DMS153 (cell line): ENCODE measurements around the gene LRRC4.
A peak's percentile ranks its signal among the peaks of the same experiment; 100 is the strongest.

ENCODE experiments used
- DNase-seq: peaks from one replicate; lab custom pipeline; 2025; lab: John Stamatoyannopoulos, UW

The LRRC4 gene

GRCh38 chr7:128059143-128059988 is 28.1 kb upstream of the LRRC4 start:
- DNase-seq, result no peak

GRCh38 chr7:128057909-128058308 is 26.7 kb upstream of the LRRC4 start:
- DNase-seq, result no peak

- no peak for DNase-seq
Observed at GRCh38 chr7:128056901-128057300, 25.7 kb upstream of the LRRC4 start.

GRCh38 chr7:128055637-128056036 is 24.4 kb upstream of the LRRC4 start:
- DNase-seq, result no peak

DNA sequence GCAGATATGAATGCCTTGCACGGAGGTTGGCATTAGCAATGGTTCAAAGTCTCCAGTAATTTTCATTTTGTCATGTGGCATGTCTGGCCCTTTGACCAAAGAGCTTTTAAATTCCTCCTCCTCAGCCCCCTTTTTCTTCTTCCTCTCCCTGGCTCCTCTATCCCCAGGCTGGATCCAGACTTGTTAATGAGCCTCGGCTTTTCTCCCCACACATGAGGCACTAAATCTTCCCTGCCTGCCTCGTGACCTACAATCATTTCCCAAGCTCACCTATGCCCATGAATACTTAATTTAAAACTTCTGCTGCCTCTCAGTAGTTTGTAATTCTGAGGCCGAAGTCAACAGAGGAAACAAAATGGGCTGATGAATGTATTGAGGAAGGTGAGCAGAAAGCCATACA is 23.3 kb upstream of the LRRC4 start:
- no peak for DNase-seq

GRCh38 chr7:128053991-128054390 is 22.8 kb upstream of the LRRC4 start:
- no peak for DNase-seq

GRCh38 chr7:128053023-128053422 is 21.8 kb upstream of the LRRC4 start:
- DNase-seq, result peak; percentile 50

DNA sequence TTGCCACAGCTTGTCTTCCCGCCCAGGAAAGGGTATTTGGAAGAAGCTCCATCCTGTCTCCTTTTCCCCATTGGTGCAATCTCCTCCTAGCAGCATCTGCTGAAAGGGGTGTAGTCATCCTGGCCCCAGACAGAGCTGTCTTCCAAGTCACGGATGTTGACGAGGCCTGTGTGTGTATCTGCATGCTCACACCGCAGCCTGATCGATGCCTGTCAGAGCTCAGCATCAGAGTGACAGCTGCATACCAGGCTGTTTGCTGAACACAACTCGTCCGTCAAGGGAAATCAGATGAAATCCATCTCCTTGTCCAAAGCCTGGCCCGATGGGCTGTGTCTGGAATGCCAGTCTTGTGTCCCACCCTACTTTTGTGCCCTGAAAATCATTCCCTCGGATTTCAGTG is 21.2 kb upstream of the LRRC4 start:
- no peak for DNase-seq

DNA sequence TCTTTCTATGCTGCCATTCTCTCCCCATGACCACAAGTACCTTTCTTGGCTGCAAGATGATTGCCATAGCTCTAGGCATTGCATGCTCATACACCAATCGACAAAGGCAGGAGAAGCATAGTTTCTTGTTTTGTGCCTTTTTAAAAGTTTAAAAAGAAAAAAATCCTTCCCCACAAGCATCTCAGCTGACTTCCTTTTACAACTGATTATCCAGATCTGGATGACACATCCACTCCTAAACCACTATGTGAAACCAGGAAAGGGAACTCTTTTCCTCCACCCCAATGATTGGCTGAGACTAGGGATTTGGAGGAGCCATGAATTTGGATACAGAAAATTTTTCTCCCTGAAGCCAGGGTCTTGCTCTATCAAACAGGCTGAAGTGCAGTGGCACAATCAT is 14.5 kb upstream of the LRRC4 start:
- DNase-seq, result no peak

DNA sequence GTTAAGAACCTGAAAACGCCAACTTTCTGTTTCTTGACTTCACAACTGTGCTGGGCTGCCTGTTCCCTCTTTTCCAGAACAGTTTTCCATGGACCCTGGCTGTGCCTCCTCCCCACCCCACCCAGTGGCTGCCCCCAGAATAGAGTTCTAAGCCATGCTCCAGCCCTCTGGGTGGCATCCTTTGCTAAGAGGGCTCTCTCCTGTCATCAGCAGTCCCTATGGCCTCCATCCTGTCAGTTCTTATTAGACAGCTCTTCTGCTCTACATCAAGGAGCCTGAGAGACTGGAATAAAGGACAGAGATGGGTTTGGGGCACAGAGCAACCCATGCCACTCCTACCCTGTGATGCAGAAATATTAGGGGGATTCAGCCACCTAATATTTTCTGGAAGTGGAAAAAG is 13.9 kb upstream of the LRRC4 start:
- DNase-seq, result no peak

- DNase-seq, result no peak
Observed at GRCh38 chr7:128044064-128044463, 12.8 kb upstream of the LRRC4 start.

DNA sequence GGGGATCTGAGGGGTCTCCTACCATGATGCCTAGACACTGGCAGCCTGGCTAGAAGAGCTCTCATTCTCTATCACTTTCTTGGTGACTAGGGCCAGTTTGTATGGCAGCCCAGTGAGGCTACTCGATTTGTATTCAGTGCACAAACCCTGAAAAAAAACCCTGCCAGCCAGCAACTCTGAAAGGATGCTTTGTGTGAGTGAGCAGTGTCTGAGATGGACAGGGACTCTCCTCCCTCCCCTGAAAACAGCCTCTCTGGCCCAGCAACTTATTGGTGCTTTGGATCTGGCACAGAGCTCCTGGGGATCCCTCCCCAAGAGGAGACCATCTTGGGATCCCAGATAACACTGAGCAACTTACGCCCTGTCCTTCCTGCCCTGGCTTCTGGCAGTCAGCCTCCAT is 10.8 kb upstream of the LRRC4 start:
- no peak for DNase-seq

GRCh38 chr7:128041203-128041602 is 10.0 kb upstream of the LRRC4 start:
- DNase-seq, result no peak

DNA sequence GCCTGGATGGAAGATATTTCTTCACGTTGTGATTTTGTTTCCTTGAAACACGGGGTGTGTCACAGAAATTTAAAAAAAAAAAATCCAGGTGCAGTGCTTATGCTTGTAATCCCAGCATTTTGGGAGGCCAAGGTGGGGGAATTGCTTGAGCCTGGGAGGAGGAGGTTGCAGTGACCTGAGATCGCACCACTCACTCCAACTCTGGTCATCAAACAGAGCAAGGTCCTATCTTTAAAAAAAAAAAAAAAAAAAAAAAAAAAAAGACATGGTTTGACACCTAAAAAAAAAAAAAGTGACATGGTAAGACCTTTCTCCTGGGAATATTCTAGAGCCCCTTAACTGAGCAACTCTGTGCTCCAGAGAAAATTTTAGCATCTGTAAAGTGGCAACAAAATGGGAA is 9.0 kb upstream of the LRRC4 start:
- DNase-seq, result no peak

DNA sequence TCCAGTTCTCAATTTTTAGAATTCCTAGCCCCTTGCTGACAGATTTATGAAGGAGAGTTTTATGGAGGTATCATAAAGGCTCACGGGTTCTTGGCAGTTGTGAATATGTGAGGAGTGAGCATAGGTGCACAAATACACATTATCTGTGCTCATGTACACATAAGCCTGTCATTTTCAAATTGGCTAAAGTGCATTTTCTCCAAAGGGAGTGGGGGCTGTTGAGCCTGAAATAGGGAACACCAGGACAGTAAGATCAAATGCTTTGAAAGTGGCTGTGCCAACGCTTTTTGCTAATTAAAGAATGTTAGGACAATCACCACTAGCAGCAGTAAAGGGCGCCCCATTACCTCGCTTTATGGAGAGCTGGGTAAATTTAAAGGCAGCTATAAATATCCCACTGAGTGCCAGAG is 8.3 kb upstream of the LRRC4 start:
- DNase-seq, result no peak

DNA sequence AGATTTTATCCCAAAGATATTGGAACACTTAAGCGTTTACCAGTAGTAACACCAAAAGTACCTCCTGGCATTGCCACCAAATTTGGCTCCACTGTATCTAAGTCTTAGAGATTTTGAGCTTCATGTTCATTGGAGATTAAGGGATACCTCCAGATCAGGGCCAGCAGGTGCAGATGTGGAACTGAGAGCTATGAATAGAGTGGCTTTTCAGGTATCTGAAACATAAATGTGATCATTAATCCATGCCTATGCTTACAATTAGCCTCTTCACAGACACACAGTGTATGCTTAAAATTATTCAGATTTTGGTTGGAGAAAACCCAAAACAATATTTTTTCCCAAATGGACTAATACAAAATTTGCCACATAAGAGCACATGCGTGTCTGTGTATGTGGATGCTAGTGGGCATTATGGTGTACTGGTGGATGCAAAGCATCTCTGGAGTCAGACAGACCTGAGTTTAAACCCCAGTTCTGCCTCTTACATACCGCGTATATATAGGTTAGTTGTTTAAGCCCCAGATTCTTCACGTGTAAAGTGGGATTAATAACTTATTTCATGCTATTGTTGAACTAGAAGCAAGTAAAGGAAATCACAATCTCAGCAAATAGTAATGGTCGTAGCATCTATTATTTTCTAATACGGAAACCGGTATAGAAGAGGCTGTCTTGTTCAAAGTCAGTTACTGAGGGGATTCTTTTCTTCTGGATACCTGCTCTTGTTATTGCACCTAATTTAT is 6.8 kb upstream of the LRRC4 start:
- no peak for DNase-seq

DNA sequence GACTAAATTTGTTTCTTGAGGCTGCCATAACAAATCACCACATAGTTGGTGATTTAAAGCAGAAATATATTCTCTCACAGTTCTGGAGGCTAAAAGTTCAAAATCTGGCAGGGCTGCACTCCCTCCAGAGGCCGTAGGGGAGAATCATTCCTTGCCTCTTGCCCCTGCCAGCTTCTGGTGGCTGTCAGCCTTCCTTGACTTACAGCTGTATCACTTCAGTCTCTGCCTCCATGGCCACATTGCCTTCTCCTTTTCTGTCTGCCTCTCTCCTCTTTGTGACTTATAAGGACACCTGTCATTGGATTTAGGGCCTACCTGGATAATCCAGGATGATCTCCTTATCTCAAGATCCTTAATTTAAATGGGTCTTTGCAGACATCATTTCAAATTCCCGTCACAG is 5.8 kb upstream of the LRRC4 start:
- DNase-seq, result no peak

- DNase-seq, result no peak
Observed at GRCh38 chr7:128036226-128036940, 5.1 kb upstream of the LRRC4 start.

- no peak for DNase-seq
Observed at GRCh38 chr7:128035712-128036111, 4.5 kb upstream of the LRRC4 start.

DNA sequence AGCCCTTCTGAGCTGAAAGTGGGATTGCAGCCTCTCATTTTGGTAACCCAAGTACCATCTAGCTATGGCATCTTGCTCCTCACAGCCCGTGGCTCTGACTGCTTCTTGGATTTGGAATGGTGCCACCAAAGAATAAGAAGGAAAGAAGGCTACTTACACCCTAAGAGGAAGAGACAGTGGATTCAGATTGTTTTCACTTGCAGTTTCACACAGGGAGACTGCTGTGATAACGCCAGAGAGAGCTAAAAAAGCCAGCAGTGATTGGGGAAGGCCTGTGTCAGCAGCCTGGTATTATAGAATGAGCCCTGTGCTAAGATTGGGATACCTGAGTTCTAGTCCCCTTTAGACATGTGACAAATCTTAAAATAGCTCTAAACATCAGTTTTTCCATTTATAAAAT is 3.6 kb upstream of the LRRC4 start:
- DNase-seq, result no peak

GRCh38 chr7:128033246-128033645 is 2.0 kb upstream of the LRRC4 start:
- no peak for DNase-seq

DNA sequence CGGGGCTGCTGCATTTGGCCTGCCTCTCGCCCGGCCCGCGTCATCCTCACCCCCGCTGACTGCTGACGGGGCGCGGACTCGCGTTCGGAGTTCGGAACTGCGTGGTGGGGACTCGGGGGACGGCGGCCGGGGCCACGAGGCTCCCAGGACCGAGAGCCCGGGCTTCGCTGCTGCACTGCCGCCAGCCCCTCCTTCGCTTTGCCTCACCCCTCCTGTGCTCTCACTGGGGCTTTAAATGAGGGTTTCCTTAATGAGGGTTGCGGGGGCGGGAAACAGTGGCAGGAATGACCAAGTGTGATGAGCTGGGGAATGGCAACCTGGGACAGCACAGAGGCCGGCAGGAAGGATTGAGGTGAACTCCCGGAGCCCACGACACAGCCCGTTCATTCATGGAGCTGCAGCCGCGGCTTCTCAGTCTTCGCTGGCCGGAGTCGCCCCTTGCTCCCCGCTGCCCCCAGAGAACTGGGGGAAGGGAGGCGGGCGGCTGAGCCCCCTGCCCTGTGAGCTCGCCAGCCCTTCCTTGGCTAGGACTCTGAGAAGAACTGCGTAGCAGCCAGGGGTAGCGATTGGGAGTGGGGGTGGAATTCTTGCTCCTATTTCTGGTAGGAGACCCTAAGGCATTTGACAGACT is 1.5 kb upstream of the LRRC4 start:
- DNase-seq, result no peak
